ENCODE results near the gene IL22RA1.

The IL22RA1 gene

GRCh38 chr1:24096009-24096738 lies 46.8 kb downstream of the IL22RA1 start:
- DNase-seq = no peak

GRCh38 chr1:24095140-24095859 lies 47.6 kb downstream of the IL22RA1 start:
- DNase-seq = no peak

DNA sequence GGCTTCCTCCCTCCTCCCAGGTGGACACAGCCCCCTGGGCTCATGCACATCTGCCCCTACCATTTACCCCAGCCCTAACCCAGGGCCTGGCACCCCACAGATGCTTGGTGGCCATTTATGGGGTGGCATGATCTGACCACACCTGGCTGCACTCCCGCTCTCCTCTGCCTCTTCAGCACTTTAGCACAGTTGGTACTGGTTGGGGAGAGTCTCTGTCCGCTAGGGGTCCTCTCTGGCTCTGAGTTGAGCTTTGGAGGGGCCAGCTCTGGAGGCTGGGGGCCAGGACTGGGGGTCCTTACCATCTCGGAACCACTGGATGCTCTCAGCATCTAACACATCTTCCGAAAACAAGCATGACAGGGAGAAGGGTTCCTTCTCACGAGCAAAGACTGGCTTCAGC lies 48.4 kb downstream of the IL22RA1 start:
- DNase-seq = no peak

GRCh38 chr1:24093732-24094131 lies 49.2 kb downstream of the IL22RA1 start:
- no peak for DNase-seq

DNA sequence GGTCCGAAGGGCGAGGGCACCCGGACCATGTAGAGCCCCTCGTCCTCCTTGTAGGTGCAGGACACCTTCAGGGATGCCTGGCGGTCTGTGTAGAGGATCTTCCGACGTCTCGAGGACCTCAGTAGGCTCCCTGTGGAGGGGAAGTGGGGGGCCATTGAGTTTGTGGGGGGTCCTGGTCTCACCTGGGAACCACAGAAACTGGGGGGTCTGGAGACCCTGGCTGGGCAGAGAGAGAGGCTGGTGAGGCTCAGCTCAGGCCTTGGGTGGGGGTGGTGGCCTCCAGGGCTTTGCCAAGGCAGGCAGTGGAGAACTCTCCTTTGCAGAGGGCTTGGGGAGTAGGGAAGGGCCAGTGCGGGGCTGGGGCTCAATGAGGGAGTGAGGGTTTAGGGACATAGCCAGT lies 50.0 kb downstream of the IL22RA1 start:
- no peak for DNase-seq

DNA sequence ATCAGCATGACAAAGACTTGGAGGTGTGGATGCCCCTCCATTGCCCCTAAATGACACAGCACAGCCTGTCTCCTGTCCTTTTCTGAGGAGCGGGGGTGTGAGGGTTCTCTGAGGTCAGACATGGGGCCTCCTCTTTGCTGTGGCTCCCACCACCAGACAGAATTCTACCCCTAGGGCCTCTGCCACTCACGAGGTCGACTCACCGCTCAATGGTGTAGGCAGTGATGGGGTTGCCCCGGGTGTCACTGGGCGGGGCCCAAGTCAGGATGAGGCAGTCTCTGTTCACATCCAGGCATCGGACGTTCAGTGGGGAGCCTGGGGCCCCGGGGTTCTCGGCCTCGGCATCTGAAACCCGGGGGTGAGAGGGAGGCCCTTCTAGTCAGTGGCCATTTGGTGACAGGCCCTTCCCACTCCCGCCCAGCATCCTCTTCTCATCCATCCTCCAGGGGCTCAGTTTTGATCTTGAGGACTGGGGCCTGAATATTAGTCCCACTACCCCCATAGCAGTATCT lies 50.9 kb downstream of the IL22RA1 start:
- no peak for DNase-seq

DNA sequence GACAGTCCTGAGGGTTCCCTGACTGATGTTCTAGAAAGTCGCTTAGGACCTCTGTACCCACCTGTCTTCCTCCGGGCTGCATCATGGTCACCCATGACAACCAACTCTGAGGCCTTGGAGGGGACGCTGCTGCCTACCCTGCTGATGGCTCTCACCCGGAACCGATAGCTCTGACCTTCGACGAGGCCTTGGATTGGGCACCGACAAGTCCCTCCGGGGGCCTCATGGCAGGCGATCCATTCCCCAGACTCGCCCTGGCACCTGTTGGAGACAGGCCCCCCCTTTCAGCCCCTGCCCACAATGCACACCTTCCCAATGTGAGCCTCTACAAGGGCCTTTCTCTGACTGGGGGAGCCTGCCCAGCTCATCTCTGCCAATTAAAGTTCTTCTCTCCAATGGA lies 52.2 kb downstream of the IL22RA1 start:
- DNase-seq = no peak

DNA sequence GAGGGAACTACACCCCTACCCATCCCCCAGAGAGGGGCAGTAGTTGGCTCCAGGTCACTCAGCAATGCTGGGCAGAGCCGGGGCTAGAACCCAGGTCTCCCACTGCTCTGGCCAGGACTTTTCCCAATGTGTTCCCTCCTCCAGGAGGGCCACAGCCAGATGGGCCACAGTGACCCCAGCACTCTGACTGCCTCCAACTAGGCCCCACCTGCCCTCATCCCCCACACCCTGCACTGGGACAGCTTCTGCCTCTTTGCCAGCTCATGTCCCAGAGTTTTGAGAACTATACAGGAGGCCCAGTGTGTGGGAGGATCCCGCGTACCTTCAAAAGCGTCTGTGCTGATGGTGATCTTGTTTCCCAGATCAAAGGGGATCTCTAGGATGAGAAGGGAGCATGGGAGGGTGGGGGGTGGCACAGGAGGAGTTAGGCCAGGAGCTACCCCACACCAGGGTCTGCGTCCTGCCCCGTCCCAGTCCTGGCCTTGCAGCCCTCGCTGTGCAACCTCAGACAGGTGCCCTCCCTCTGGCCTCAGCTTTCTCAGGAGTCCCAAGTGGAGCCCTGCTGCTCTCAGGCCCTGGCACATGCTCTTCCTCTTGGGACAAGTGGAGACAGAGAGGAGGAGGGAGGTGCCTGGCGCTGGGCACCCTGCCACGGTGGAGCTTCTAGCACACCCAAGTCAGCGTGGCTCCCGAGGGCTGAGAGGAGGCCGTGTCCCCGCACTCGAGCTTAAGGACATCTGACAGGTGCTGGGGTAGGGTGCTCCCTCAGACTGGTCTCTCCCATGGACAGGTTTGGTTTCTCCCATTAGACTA lies 53.0 kb downstream of the IL22RA1 start:
- no peak for DNase-seq

DNA sequence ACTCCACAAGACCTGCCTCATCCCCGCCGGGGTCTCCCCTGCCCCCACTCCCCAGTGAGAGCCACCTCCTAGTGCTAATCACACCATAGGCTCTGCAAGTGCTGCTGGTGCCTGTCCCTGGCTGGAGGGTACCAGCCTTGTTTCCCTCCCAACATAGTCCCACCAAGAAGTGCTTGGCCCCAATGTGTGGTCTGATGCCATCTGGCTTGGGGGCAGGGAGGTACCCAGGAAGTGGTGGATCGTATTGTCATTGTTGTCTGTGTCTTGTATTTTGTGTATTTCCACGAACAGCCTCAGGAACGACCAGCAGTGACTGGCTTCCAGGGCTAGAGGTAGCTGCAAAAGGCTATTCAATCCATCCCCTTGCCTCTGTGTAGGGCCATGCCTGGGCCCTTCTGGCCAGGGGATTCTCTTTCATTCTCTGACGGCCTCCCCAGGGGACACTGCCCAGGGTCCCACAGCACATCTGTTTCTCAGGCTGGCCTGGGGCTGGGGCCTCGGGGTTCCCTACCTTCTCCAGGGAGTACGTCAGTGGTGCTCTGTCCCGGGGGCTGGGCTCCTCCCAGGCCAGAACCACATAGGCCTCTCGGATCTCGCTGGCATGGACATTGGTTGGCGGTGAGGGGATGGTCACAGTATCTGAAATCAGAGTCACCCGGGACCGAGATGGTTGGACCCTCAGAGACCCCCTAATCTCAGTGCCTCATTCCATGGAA lies 53.8 kb downstream of the IL22RA1 start:
- DNase-seq = no peak

DNA sequence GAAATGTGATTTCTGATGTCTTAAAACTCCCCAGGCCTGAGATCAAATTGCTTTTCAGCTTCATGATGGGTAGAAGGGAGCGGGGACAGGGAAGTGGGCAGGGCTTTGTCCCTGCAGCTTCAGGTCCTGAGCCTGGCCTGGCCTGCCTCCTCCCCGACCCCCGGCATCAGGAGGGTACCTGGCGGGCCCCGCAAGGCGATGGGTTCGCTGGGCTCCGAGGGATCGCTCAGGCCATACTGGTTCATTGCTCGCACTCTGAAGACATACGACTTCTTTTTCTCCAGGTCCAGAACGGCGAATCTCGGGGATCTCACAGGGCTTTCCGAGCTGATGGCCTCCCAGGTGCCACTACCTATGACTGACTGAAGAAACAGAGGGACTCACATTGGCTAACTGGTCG lies 56.5 kb downstream of the IL22RA1 start:
- no peak for DNase-seq

DNA sequence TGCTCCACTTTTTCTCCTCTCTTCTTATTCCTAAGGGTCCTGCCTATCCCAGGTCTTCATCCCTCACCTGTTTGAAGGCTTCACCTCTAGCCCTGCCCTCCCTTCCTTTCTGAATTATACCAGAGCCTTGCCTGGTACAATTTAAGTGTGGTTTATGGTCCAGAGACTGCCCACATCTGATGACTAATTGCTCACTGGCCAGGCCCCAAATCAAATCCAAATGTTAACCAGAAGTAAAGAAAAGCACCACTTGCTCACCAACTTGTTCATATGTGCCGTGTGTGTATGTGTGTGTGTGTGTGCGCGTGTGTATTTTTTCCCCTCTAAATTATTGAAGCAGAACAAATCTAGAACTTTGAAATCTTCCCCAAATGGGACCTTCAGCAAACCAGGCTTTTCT lies 57.4 kb downstream of the IL22RA1 start:
- DNase-seq = no peak

DNA sequence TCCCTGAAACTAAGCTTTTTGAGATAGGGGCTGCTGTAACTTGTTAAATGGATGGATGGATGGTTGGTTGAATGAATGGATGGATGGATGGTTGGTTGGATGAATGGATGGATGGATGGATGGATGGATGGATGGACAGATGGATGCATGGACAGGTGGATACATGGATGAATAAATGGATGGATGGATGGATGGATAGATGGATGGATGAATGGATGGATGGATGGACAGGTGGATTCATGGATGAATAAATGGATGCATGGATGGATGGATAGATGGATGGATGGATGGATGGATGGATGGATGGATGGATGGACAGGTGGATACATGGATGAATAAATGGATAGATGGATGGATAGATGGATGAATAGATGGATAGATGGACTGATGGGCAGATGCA lies 57.9 kb downstream of the IL22RA1 start:
- no peak for DNase-seq

GRCh38 chr1:24084050-24084449 lies 58.9 kb downstream of the IL22RA1 start:
- no peak for DNase-seq

DNA sequence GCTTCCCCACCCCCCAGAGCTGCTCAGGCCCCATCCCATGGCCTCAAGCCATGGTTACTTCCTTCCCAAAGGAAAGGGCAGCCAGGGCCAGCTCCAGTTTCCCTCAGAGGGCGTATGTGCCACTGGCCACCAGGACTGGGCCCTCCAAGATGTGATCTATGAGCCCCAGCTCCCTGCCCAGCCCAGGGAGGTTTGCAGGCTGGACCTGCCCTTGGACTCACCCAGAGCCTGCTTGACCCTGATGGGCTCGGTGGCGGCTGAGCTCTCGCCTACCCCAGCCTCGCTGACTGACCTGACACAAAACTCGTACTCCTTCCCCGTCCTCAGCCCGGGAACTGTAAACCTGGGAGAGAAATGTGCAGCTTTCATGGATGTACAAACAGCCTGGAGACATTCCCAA lies 60.6 kb downstream of the IL22RA1 start:
- no peak for DNase-seq

GRCh38 chr1:24081190-24081589 lies 61.8 kb downstream of the IL22RA1 start:
- no peak for DNase-seq

DNA sequence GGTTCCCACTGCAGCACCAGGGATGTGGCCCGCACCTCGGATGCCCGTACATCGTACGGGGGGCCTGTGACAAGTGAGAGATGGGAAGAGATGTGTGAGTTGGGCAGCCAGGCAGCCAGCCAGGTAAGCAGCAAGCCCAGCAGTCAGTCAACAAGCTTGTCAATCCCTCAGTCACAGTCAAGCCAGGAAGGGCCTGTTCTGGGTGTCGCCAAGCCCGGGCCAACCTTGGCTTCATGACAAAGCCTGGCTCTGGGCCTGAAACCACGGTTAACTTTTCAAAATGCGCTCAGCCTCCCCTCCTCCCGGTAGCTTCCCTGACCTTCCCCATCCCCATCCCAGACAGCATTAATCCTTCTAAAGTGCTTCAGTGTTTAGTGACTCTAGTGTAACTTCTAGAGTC lies 62.8 kb downstream of the IL22RA1 start:
- DNase-seq = no peak

GRCh38 chr1:24077278-24077978 lies 65.5 kb downstream of the IL22RA1 start:
- DNase-seq = no peak

GRCh38 chr1:24075946-24076345 lies 67.0 kb downstream of the IL22RA1 start:
- DNase-seq = no peak

DNA sequence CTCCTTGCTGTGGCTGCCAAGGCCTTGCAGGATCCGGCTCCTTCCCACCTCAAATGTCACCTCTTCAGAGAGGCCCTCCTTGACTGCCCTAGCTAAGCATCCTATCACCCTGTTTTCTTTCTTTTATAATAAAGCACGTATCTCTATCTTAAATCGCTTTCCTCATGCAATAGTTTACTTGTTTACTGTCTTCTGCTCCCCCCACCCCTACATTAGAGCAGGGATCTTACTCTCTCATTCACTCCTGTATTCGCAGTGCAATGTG lies 67.4 kb downstream of the IL22RA1 start:
- no peak for DNase-seq

DNA sequence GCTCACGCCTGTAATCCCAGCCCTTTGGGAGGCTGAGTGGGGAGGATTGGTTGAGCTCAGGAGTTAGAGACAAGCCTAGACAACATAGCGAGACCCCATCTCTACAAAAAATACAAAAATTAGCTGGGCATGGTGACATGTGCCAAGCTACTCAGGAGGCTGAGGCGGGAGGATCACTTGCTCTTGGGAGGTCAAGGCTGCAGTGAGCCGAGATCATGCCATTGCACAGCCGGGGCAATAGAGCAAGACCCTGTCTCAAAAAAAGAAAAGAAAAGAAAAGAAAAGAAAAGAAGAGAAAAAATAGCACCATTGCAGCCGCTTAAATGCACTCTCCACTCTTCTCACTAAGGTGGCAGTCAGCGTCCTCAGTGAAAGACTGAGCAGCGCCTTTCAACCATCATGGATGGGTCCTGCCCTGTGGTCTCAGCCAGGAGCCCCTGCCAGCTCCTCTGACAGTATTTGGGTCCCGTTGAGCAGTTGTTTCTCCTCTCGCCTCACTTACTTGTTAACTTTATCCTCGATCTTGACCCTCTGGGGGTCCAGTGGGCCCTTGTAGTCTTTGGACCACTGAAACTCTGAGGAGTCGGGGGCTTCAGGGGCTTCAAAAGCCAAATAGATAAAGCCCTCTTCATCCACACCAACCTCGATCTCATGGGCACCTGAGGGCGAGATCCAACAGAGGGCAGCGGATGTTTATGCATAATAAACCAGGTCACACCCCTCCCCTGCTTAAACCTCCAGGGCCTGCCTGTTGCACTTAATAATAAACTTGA lies 67.9 kb downstream of the IL22RA1 start:
- no peak for DNase-seq

- DNase-seq = no peak
Measured at GRCh38 chr1:24074196-24074595, 68.7 kb downstream of the IL22RA1 start.

DNA sequence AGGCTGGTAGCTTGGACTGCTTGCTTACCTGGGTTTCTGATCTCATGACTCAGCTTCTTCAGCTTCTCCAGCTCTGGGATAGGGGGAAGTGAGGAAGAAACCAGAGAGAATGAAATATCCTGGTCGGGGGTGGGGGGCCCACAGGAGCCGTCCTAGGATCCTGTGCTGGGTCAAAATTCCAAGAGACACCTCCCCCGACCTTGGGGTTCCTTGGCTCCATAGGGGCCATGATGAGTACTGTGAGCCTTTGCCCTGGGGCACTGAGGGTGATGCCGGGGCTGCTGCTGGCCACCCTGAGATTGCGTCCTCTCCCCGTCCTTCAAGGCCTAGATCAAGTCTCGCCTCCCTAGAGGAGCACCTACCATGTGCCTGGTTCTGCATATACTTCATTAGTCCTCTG lies 71.0 kb downstream of the IL22RA1 start:
- DNase-seq = no peak
